ENCODE results near the gene CT45A6.
"Not testable (repeated sequence)": the region's sequence is repeated elsewhere in the genome, so short reads cannot be mapped to it uniquely, and the experiment has no call there.

CT45A6 gene

GRCh38 chrX:135802687-135803086, at the start of gene CT45A6:
TSS of gene CT45A6 (minus strand) at chrX:135802787. CDS start at chrX:135798993, 3,794 bp downstream.
- FAIRE-seq = not testable (repeated sequence)

GRCh38 chrX:135837180-135837579, 34.6 kb upstream of the CT45A6 start, which contains the start of gene CT45A7:
TSS of gene CT45A7 (minus strand) at chrX:135837280. CDS start at chrX:135833533, 3,747 bp downstream.
- not testable (repeated sequence) for FAIRE-seq

GRCh38 chrX:135819912-135820311, 17.3 kb upstream of the CT45A6 start, which contains the start of gene CT45A2:
TSS of gene CT45A2 (minus strand) at chrX:135820012. CDS start at chrX:135816265, 3,747 bp downstream.
- FAIRE-seq = not testable (repeated sequence)

GRCh38 chrX:135785403-135785802, 17.2 kb downstream of the CT45A6 start, which contains the start of gene CT45A5:
TSS of gene CT45A5 (minus strand) at chrX:135785503. CDS start at chrX:135781729, 3,774 bp downstream.
- not testable (repeated sequence) for FAIRE-seq

GRCh38 chrX:135768091-135768490, 34.5 kb downstream of the CT45A6 start, which contains the start of gene CT45A3:
TSS of gene CT45A3 (minus strand) at chrX:135768191. CDS start at chrX:135764444, 3,747 bp downstream.
- FAIRE-seq = not testable (repeated sequence)

- not testable (repeated sequence) for FAIRE-seq
Measured at GRCh38 chrX:135744739-135745138, 57.8 kb downstream of the CT45A6 start.

Measured in colon (tissue), 2 donors.